ENCODE measurements around the gene TPRA1. TPM values are rescaled to one million over a fixed set of nuclear protein-coding genes. Genes with fewer than 3 reads are reported as not detected.

Gene TPRA1
- total and polyA plus RNA-seq, 2 donors (not counting 1 experiment from before 2014, with no cell fraction given): 17.5 to 47.4 TPM

DNA sequence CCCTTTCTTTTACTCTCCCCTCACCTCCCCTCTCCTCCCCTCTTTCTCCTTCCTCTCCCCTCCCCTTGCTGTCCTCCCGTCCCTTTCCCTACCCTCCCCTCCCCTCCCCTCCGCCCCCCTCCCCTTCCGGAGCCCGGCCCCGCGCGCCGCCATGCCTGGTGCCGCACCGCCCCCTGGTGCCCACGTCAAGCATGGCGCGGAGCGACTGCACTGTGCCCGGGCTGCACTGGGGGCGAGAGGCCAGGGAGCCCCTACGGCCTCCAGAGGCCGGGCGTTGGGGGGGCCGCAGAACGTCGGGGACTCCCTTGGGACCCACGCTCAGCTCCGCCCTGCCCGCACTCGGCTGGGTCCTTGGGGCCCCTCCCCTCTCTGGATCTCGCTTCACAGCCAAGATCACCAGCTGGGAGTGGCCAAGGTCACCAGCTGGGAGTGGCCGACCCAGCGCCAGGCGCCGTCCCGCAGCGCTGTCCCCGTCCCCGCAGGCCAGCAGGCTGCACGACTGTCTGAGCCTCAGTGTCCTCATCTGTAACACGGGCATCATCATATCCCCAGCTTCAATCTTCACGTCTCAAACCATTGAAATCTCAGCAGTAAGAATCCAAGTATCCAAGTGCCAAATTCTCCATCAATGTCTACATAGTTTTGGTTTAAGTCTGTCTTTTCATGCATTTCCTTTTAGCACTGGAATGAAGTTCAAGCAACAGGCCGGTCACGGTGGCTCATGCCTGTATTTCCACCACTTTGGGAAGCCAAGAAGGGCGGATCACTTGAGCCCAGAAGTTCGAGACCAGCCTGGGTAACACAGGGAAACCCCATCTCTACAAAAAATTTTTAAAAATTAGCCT, 42.5 kb downstream of the TPRA1 start:
- no peaks in the 10 kb centered on the region for H3K4me1 ChIP-seq (ENCODE audit: control insufficient read depth, extremely low read depth, insufficient read depth, low read length)
- no peak overlapping the region for H3K9ac ChIP-seq (ENCODE audit: insufficient read depth, low read length)
- peak; percentile 56 to 57 for DNase-seq (ENCODE audit: low read depth in 2 of 2)
- no peaks in the 10 kb centered on the region for H3K27me3 ChIP-seq (ENCODE audit: control insufficient read depth, insufficient read depth, low read length)
- no peaks in the 10 kb centered on the region for H3K36me3 ChIP-seq (ENCODE audit: control insufficient read depth, insufficient read depth, low read length)
- H4K20me1 ChIP-seq (ENCODE audit: control insufficient read depth, extremely low read depth, insufficient read depth, low read length): no peaks in the 10 kb centered on the region
- no peak for TF ChIP-seq EZH2 (IDR thresholded peaks at IDR 0.05; ENCODE audit: low read length, missing control alignments)
- TF ChIP-seq, protein P1, sequence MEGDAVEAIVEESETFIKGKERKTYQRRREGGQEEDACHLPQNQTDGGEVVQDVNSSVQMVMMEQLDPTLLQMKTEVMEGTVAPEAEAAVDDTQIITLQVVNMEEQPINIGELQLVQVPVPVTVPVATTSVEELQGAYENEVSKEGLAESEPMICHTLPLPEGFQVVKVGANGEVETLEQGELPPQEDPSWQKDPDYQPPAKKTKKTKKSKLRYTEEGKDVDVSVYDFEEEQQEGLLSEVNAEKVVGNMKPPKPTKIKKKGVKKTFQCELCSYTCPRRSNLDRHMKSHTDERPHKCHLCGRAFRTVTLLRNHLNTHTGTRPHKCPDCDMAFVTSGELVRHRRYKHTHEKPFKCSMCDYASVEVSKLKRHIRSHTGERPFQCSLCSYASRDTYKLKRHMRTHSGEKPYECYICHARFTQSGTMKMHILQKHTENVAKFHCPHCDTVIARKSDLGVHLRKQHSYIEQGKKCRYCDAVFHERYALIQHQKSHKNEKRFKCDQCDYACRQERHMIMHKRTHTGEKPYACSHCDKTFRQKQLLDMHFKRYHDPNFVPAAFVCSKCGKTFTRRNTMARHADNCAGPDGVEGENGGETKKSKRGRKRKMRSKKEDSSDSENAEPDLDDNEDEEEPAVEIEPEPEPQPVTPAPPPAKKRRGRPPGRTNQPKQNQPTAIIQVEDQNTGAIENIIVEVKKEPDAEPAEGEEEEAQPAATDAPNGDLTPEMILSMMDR (conservative IDR thresholded peaks at IDR 0.05 in 1 of 2, IDR thresholded peaks at IDR 0.05 in 1 of 2; ENCODE audit: low read depth in 1 of 2, low read length in 2 of 2): peak; percentile 52 to 53
- peak overlapping the region; percentile 35 to 66 (median 40) for H3K4me3 ChIP-seq (replicated peaks in 1 of 4; ENCODE audit: control extremely low read depth in 1 of 4, insufficient read depth in 1 of 4, low read depth in 3 of 4, low read length in 4 of 4)
- H2AFZ ChIP-seq (ENCODE audit: low read length): peak overlapping the region; percentile 83
- no peak overlapping the region for H3K27ac ChIP-seq (ENCODE audit: insufficient read depth, low read length)
- H3K79me2 ChIP-seq (ENCODE audit: control insufficient read depth, insufficient read depth, low read length): no peaks in the 10 kb centered on the region
- H3K4me2 ChIP-seq (ENCODE audit: extremely low read depth, insufficient read depth, low read length): peak overlapping the region; percentile 75
- H3K9me3 ChIP-seq (ENCODE audit: control insufficient read depth, insufficient read depth, low read depth, low read length): no peaks in the 10 kb centered on the region

DNA sequence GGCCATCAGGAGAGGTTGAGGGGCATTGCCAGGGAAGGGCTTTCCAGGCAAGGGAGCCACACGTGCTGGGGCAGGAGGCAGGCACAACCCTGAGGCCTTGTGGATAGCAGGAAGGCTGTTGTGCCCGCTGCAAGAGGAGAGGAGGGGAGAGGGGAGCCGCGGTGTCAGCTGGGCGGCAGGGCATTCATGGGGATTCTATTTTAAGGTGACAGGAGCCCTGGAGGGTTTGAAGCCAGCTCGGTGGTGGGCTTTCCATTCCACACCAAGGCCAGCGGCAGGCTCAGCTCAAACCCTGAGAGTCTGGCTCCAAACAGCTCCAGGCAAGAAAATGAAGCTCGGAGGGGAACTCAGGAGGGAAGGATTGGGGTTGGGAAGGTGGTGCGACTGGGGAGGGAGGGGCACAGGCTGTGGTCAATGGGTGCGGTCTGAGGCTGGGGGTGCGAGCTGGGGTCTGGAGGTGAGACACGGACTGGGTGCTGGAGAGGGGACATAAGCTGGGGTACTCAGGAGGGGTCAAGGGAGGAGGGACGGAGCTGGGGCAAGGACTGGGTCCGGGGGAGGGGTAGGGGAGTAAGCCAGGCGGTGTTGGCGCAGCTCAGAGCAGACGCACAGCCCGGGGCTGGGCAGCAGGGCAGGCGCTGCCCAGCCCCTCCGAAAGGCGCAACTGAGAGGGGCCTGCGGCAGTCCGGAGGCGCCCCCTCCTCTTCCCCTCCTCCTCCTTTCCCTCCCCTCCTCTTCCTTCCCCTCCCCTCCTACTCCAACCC, 43.4 kb downstream of the TPRA1 start:
- no peak overlapping the region for H3K4me2 ChIP-seq (ENCODE audit: extremely low read depth, insufficient read depth, low read length)
- H3K4me1 ChIP-seq (ENCODE audit: control insufficient read depth, extremely low read depth, insufficient read depth, low read length): no peaks in the 10 kb centered on the region
- peak overlapping the region; percentile 33 for H2AFZ ChIP-seq (ENCODE audit: low read length)
- H3K27me3 ChIP-seq (ENCODE audit: control insufficient read depth, insufficient read depth, low read length): no peaks in the 10 kb centered on the region
- H3K9ac ChIP-seq (ENCODE audit: insufficient read depth, low read length): no peak overlapping the region
- no peak overlapping the region for H3K27ac ChIP-seq (ENCODE audit: insufficient read depth, low read length)
- no peaks in the 10 kb centered on the region for H3K36me3 ChIP-seq (ENCODE audit: control insufficient read depth, insufficient read depth, low read length)
- no peak for TF ChIP-seq EZH2 (IDR thresholded peaks at IDR 0.05; ENCODE audit: low read length, missing control alignments)
- TF ChIP-seq, protein P1 (conservative IDR thresholded peaks at IDR 0.05 in 1 of 2, IDR thresholded peaks at IDR 0.05 in 1 of 2; ENCODE audit: low read depth in 1 of 2, low read length in 2 of 2): no peak
- no peak for DNase-seq (ENCODE audit: low read depth in 2 of 2)
- H4K20me1 ChIP-seq (ENCODE audit: control insufficient read depth, extremely low read depth, insufficient read depth, low read length): no peaks in the 10 kb centered on the region
- no peaks in the 10 kb centered on the region for H3K79me2 ChIP-seq (ENCODE audit: control insufficient read depth, insufficient read depth, low read length)
- H3K9me3 ChIP-seq (ENCODE audit: control insufficient read depth, insufficient read depth, low read depth, low read length): no peaks in the 10 kb centered on the region
- H3K4me3 ChIP-seq (replicated peaks in 1 of 4; ENCODE audit: control extremely low read depth in 1 of 4, insufficient read depth in 1 of 4, low read depth in 3 of 4, low read length in 4 of 4): peak overlapping the region in 2 of 4 experiments; percentile 45 to 66

DNA sequence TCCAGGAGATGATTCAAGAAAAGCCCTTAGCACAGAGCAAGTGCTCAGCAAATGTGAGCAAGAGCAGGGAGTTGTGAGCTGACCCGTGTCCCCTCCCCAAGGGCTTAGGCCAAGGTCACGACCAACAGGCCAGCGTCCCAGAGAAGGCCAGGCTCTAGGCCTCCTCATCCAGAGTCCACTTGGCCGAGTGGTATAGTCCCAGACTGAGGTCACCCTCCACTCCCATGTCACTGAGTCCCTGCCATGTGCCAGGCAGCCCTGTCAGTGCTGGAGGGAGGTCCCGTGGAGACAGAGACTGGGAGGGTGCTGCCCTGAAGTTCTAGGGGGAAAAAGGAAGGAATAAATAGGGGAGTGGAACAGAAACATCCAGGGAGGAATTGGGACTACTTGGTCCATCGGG, 44.0 kb downstream of the TPRA1 start:
- Histone ChIP-seq H3K4me1 (ENCODE audit: control insufficient read depth, extremely low read depth, insufficient read depth, low read length) (no peaks in the 10 kb centered on the region), H2AFZ (ENCODE audit: low read length) (no peak overlapping the region), H3K9me3 (ENCODE audit: control insufficient read depth, insufficient read depth, low read depth, low read length) (no peaks in the 10 kb centered on the region), H3K9ac (ENCODE audit: insufficient read depth, low read length) (no peak overlapping the region), H3K4me3 (replicated peaks in 1 of 4; ENCODE audit: control extremely low read depth in 1 of 4, insufficient read depth in 1 of 4, low read depth in 3 of 4, low read length in 4 of 4) (no peak overlapping the region), H3K4me2 (ENCODE audit: extremely low read depth, insufficient read depth, low read length) (no peak overlapping the region), H3K79me2 (ENCODE audit: control insufficient read depth, insufficient read depth, low read length) (no peaks in the 10 kb centered on the region), H4K20me1 (ENCODE audit: control insufficient read depth, extremely low read depth, insufficient read depth, low read length) (no peaks in the 10 kb centered on the region), H3K27ac (ENCODE audit: insufficient read depth, low read length) (no peak overlapping the region), H3K27me3 (ENCODE audit: control insufficient read depth, insufficient read depth, low read length) (no peaks in the 10 kb centered on the region), H3K36me3 (ENCODE audit: control insufficient read depth, insufficient read depth, low read length) (no peaks in the 10 kb centered on the region)
- DNase-seq (ENCODE audit: low read depth in 2 of 2): no peak
- no peak for TF ChIP-seq EZH2 (IDR thresholded peaks at IDR 0.05; ENCODE audit: low read length, missing control alignments)
- TF ChIP-seq, protein P1 (conservative IDR thresholded peaks at IDR 0.05 in 1 of 2, IDR thresholded peaks at IDR 0.05 in 1 of 2; ENCODE audit: low read depth in 1 of 2, low read length in 2 of 2): no peak
